ENCODE results near the gene RBM20. TPM values are rescaled to one million over a fixed set of nuclear protein-coding genes. Genes with fewer than 3 reads are reported as not detected.

RBM20 gene
- total and polyA plus RNA-seq, 2 experiments from 2014 or later: 3.7 to 4.0 TPM

DNA sequence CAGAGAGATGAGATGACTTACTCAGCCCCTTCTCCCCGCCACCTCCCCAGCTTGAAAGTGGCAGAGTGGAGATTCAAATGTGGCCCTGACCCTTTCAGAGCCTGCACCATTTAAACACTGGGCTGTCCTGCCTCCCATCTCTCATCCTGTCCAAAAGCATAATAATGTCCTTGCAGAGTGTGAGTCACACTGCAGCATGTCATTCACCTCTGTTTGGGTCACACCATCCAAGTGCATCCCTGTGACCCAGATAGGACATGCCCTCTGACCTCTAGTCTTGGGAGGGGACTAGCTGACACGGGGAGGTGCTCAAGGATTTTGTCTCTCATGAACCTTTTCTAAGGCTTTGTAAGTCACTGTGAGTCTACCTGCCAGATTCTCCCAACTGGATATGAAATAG lies 138.5 kb downstream of the RBM20 start:
- no peak overlapping the region for H3K27ac ChIP-seq
- no peaks in the 10 kb centered on the region for H3K36me3 ChIP-seq (replicated peaks; ENCODE audit: insufficient read depth, low read depth)
- H3K4me3 ChIP-seq: no peak overlapping the region
- H4K20me1 ChIP-seq (ENCODE audit: insufficient read depth, poor library complexity, severe bottlenecking): no peaks in the 10 kb centered on the region
- no peaks in the 10 kb centered on the region for H3K79me2 ChIP-seq
- H3K27me3 ChIP-seq: no peaks in the 10 kb centered on the region
- H2AFZ ChIP-seq: no peak overlapping the region
- TF ChIP-seq, protein P1, sequence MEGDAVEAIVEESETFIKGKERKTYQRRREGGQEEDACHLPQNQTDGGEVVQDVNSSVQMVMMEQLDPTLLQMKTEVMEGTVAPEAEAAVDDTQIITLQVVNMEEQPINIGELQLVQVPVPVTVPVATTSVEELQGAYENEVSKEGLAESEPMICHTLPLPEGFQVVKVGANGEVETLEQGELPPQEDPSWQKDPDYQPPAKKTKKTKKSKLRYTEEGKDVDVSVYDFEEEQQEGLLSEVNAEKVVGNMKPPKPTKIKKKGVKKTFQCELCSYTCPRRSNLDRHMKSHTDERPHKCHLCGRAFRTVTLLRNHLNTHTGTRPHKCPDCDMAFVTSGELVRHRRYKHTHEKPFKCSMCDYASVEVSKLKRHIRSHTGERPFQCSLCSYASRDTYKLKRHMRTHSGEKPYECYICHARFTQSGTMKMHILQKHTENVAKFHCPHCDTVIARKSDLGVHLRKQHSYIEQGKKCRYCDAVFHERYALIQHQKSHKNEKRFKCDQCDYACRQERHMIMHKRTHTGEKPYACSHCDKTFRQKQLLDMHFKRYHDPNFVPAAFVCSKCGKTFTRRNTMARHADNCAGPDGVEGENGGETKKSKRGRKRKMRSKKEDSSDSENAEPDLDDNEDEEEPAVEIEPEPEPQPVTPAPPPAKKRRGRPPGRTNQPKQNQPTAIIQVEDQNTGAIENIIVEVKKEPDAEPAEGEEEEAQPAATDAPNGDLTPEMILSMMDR (IDR thresholded peaks at IDR 0.05; ENCODE audit: poor library complexity): no peak
- TF ChIP-seq EZH2 (IDR thresholded peaks at IDR 0.05; ENCODE audit: borderline replicate concordance) (no peak), EZH2phosphoT487 (IDR thresholded peaks at IDR 0.05; ENCODE audit: low read depth, severe bottlenecking, unreplicated experiment) (no peak)
- H3K4me2 ChIP-seq: no peak overlapping the region
- DNase-seq (ENCODE audit: low spot score): no peak
- H3K4me1 ChIP-seq (ENCODE audit: insufficient read depth): peaks cover 6% of the 10 kb centered on the region
- H3K9me3 ChIP-seq (ENCODE audit: low read depth): no peaks in the 10 kb centered on the region
- H3K9me2 ChIP-seq (replicated peaks; ENCODE audit: insufficient read depth): no peaks in the 10 kb centered on the region
- 91% methylated on average over 2 of the region's 2 CpGs for WGBS (ENCODE audit: low lambda C conversion rate, missing lambda C conversion rate)

DNA sequence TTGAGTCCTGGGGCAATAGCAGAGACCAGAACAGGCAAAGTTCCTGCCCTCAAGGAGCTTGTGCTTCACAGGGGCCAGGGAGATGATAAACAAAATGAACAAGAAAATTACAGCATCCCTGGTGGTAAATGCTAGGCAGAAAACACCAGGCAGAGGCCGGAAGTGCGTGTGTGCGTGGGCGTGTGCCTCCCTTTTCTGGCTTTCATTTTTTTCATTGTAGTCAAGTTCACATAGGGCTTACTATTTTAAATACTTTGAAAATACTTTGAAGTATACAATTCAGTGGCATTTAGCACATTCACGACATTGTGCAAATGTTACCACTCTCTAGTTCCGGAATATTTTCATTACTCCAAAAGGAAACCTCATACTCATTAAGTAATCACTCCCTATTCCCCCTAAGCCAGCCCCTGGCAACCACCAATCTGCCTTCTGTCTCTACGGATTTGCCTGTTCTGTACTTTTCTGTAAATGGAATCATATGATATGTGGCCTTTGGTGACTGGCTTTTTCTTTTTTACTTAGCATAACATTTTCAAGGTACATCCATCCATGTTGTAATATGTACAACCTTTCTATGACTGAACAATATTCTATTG lies 139.5 kb downstream of the RBM20 start:
- Histone ChIP-seq H3K27ac (peak overlapping the region; percentile 21), H3K27me3 (no peaks in the 10 kb centered on the region)

DNA sequence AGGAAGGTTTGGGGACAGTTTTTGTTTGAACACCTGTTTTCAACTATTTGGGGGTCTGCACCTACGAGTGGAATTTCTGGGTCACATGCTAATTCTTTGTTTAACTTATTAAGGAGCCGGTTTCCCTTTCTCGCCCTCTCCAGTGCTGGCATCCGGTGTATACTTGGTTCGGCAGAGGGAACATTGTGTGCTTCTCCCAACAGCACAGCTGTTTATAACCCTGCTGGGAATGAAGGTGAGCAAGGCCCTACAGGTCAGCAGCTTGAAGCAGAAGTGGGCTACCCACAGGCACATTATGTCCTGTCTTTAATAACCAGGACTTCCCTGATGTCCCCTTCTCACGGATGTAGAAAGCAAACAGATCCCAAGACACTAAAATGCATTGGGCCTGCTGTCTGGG lies 140.1 kb downstream of the RBM20 start:
- no peaks in the 10 kb centered on the region for H3K79me2 ChIP-seq
- H3K9me2 ChIP-seq (replicated peaks; ENCODE audit: insufficient read depth): no peaks in the 10 kb centered on the region
- TF ChIP-seq, protein P1 (IDR thresholded peaks at IDR 0.05; ENCODE audit: poor library complexity): no peak
- TF ChIP-seq EZH2phosphoT487 (IDR thresholded peaks at IDR 0.05; ENCODE audit: low read depth, severe bottlenecking, unreplicated experiment): no peak
- no peak for TF ChIP-seq EZH2 (IDR thresholded peaks at IDR 0.05; ENCODE audit: borderline replicate concordance)
- H3K4me2 ChIP-seq: no peak overlapping the region
- H3K9me3 ChIP-seq (ENCODE audit: low read depth): no peaks in the 10 kb centered on the region
- no peaks in the 10 kb centered on the region for H4K20me1 ChIP-seq (ENCODE audit: insufficient read depth, poor library complexity, severe bottlenecking)
- no peak overlapping the region for H2AFZ ChIP-seq
- no peak for DNase-seq (ENCODE audit: low spot score)
- 84% methylated on average over 6 of the region's 6 CpGs for WGBS (ENCODE audit: low lambda C conversion rate, missing lambda C conversion rate)
- H3K36me3 ChIP-seq (replicated peaks; ENCODE audit: insufficient read depth, low read depth): no peaks in the 10 kb centered on the region
- H3K27ac ChIP-seq: peak overlapping the region; percentile 21
- no peaks in the 10 kb centered on the region for H3K27me3 ChIP-seq
- H3K4me3 ChIP-seq: no peak overlapping the region
- peaks cover 20% of the 10 kb centered on the region for H3K4me1 ChIP-seq (ENCODE audit: insufficient read depth)

More for the DNA sequence above, 139.5 kb downstream of the RBM20 start:
- no peak overlapping the region for H2AFZ ChIP-seq
- no peak for TF ChIP-seq EZH2 (IDR thresholded peaks at IDR 0.05; ENCODE audit: borderline replicate concordance)
- TF ChIP-seq EZH2phosphoT487 (IDR thresholded peaks at IDR 0.05; ENCODE audit: low read depth, severe bottlenecking, unreplicated experiment): no peak
- TF ChIP-seq, protein P1 (IDR thresholded peaks at IDR 0.05; ENCODE audit: poor library complexity): no peak
- no peaks in the 10 kb centered on the region for H3K9me2 ChIP-seq (replicated peaks; ENCODE audit: insufficient read depth)
- H3K9me3 ChIP-seq (ENCODE audit: low read depth): no peaks in the 10 kb centered on the region
- WGBS (ENCODE audit: low lambda C conversion rate, missing lambda C conversion rate): 72% methylated on average over 7 of the region's 7 CpGs
- H3K4me3 ChIP-seq: no peak overlapping the region
- H3K4me1 ChIP-seq (ENCODE audit: insufficient read depth): peaks cover 14% of the 10 kb centered on the region
- no peak for DNase-seq (ENCODE audit: low spot score)
- H3K4me2 ChIP-seq: no peak overlapping the region
- H4K20me1 ChIP-seq (ENCODE audit: insufficient read depth, poor library complexity, severe bottlenecking): no peaks in the 10 kb centered on the region
- H3K36me3 ChIP-seq (replicated peaks; ENCODE audit: insufficient read depth, low read depth): no peaks in the 10 kb centered on the region
- no peaks in the 10 kb centered on the region for H3K79me2 ChIP-seq

Data from hepatocyte (in vitro differentiated cells).